ENCODE data around the gene TWIST1.

- TF ChIP-seq CTCF (IDR thresholded peaks at IDR 0.05; ENCODE audit: low read depth, low read length) (no peak), POLR2A (IDR thresholded peaks at IDR 0.05; ENCODE audit: extremely low read depth, insufficient read length) (no peak)
- TF ChIP-seq, protein P1, sequence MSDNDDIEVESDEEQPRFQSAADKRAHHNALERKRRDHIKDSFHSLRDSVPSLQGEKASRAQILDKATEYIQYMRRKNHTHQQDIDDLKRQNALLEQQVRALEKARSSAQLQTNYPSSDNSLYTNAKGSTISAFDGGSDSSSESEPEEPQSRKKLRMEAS (IDR thresholded peaks at IDR 0.05; ENCODE audit: low read depth, low read length) = no peak
Measured at GRCh38 chr7:19089378-19089777, 28.1 kb downstream of the TWIST1 start.
